Measurements from ENCODE around the gene USP24. TPM values are rescaled to one million over a fixed set of nuclear protein-coding genes. Genes with fewer than 3 reads are reported as not detected.

The USP24 gene
- total and polyA plus RNA-seq, 2 donors (not counting 3 experiments of a cell fraction or from before 2014, with no cell fraction given) = 8.2 to 30.0 TPM

GRCh38 chr1:55213885-55214211, 1.3 kb downstream of the USP24 start:
- BruUV-seq (replicated peaks) = no TSS peak
- Histone ChIP-seq H3K4me2 (ENCODE audit: insufficient read depth, low read length) (peak overlapping the region; percentile 44), H3K4me1 (ENCODE audit: control insufficient read depth, extremely low read depth, insufficient read depth, low read length) (peaks cover 17% of the 10 kb centered on the region), H4K20me1 (replicated peaks; ENCODE audit: control insufficient read depth, extremely low read depth, insufficient read depth, low read length) (peaks cover 5% of the 10 kb centered on the region), H3K27ac (ENCODE audit: insufficient read depth, low read depth, low read length) (no peak overlapping the region), H3K79me2 (ENCODE audit: control insufficient read depth, insufficient read depth, low read length) (peaks cover 27% of the 10 kb centered on the region), H2AFZ (ENCODE audit: low read depth, low read length) (no peak overlapping the region), H3K9ac (replicated peaks; ENCODE audit: extremely low read depth, insufficient read depth, low read length) (no peak overlapping the region), H3K9me1 (replicated peaks; ENCODE audit: control insufficient read depth, extremely low read depth, insufficient read depth, low read length) (no peaks in the 10 kb centered on the region), H3K4me3 (replicated peaks in 1 of 3; ENCODE audit: insufficient read depth in 1 of 3, low read depth in 1 of 3, low read length in 3 of 3) (peak overlapping the region; percentile 24 to 79 (median 46)), H3K9me3 (replicated peaks; ENCODE audit: control insufficient read depth, insufficient read depth, low read length) (no peaks in the 10 kb centered on the region), H3K36me3 (ENCODE audit: control insufficient read depth in 2 of 2, extremely low read depth in 1 of 2, insufficient read depth in 2 of 2, low read length in 2 of 2) (no peaks in the 10 kb centered on the region), H3K27me3 (ENCODE audit: control insufficient read depth in 2 of 2, insufficient read depth in 2 of 2, low read length in 2 of 2) (no peaks in the 10 kb centered on the region)
- no peak for DNase-seq (ENCODE audit: low read depth, low spot score)
- dilution Hi-C loops (cut with MboI; ENCODE audit: extremely low pct_ligation_motif_present, low sequenced_read_pairs) (no loop called here), intact Hi-C loops (cut with micrococcal nuclease) (loop anchor here (2.0 kb wide), 4 partner anchors 63 to 1365 kb away; partner anchors contain the start of gene PLPP3)
- no peak for FAIRE-seq
- CTCF ChIA-PET = interaction anchor here (1.4 kb wide), 1 partner anchor 9 kb away, joined by 5 read pairs; no protein-coding TSS in a partner anchor
- POLR2A ChIA-PET = no interaction called here
- no peak for TF ChIP-seq POLR2AphosphoS5 (IDR thresholded peaks at IDR 0.05; ENCODE audit: insufficient read depth, low read depth, low read length)
- no peak for TF ChIP-seq MAX (IDR thresholded peaks at IDR 0.05; ENCODE audit: insufficient read depth, insufficient read length)
- no peak for TF ChIP-seq POLR2A (IDR thresholded peaks at IDR 0.05; ENCODE audit: low read depth, low read length)
- TF ChIP-seq MYC (IDR thresholded peaks at IDR 0.05; ENCODE audit: low read depth, low read length) = no peak
- TF ChIP-seq EZH2 (IDR thresholded peaks at IDR 0.05; ENCODE audit: borderline replicate concordance, low read depth, low read length, severe bottlenecking) = no peak

- TF ChIP-seq MYC (IDR thresholded peaks at IDR 0.05; ENCODE audit: low read depth, low read length) (no peak), EZH2 (IDR thresholded peaks at IDR 0.05; ENCODE audit: borderline replicate concordance, low read depth, low read length, severe bottlenecking) (no peak), JUN (IDR thresholded peaks at IDR 0.05; ENCODE audit: borderline replicate concordance, insufficient read depth, insufficient read length, low read depth) (no peak), POLR2AphosphoS5 (IDR thresholded peaks at IDR 0.05; ENCODE audit: insufficient read depth, low read depth, low read length) (no peak), GATA2 (IDR thresholded peaks at IDR 0.05; ENCODE audit: insufficient read depth, insufficient read length, low read depth, low read length) (no peak), CTCF (IDR thresholded peaks at IDR 0.05; ENCODE audit: extremely low read depth in 1 of 2, insufficient read depth in 1 of 2, low read depth in 1 of 2, low read length in 2 of 2) (no peak), MAX (IDR thresholded peaks at IDR 0.05; ENCODE audit: insufficient read depth, insufficient read length) (no peak), POLR2A (IDR thresholded peaks at IDR 0.05; ENCODE audit: low read depth, low read length) (no peak), FOS (IDR thresholded peaks at IDR 0.05; ENCODE audit: borderline replicate concordance, insufficient read depth, low read length) (no peak)
- no peaks in the 10 kb centered on the region for H3K9me3 ChIP-seq (replicated peaks; ENCODE audit: control insufficient read depth, insufficient read depth, low read length)
- no peak overlapping the region for H2AFZ ChIP-seq (ENCODE audit: low read depth, low read length)
- H3K79me2 ChIP-seq (ENCODE audit: control insufficient read depth, insufficient read depth, low read length) = peaks cover 29% of the 10 kb centered on the region
- H3K36me3 ChIP-seq (ENCODE audit: control insufficient read depth in 2 of 2, extremely low read depth in 1 of 2, insufficient read depth in 2 of 2, low read length in 2 of 2) = no peaks in the 10 kb centered on the region
- FAIRE-seq = no peak
- H3K9ac ChIP-seq (replicated peaks; ENCODE audit: extremely low read depth, insufficient read depth, low read length) = no peak overlapping the region
- peaks cover 17% of the 10 kb centered on the region for H3K4me1 ChIP-seq (ENCODE audit: control insufficient read depth, extremely low read depth, insufficient read depth, low read length)
- intact Hi-C loops (cut with micrococcal nuclease) = no loop called here
- H3K9me1 ChIP-seq (replicated peaks; ENCODE audit: control insufficient read depth, extremely low read depth, insufficient read depth, low read length) = no peaks in the 10 kb centered on the region
- dilution Hi-C loops (cut with MboI; ENCODE audit: extremely low pct_ligation_motif_present, low sequenced_read_pairs) = no loop called here
- POLR2A ChIA-PET = interaction anchor here (0.5 kb wide), 1 partner anchor 9 kb away, joined by 6 read pairs; no protein-coding TSS in a partner anchor
- H4K20me1 ChIP-seq (replicated peaks; ENCODE audit: control insufficient read depth, extremely low read depth, insufficient read depth, low read length) = peaks cover 5% of the 10 kb centered on the region
- DNase-seq (ENCODE audit: low read depth, low spot score) = no peak
- H3K4me2 ChIP-seq (ENCODE audit: insufficient read depth, low read length) = peak overlapping the region; percentile 44
- H3K27ac ChIP-seq (ENCODE audit: insufficient read depth, low read depth, low read length) = no peak overlapping the region
- no peaks in the 10 kb centered on the region for H3K27me3 ChIP-seq (ENCODE audit: control insufficient read depth in 2 of 2, insufficient read depth in 2 of 2, low read length in 2 of 2)
- CTCF ChIA-PET = interaction anchor here (1.4 kb wide), 1 partner anchor 10 kb away, joined by 5 read pairs; no protein-coding TSS in a partner anchor
- H3K4me3 ChIP-seq (replicated peaks in 1 of 3; ENCODE audit: insufficient read depth in 1 of 3, low read depth in 1 of 3, low read length in 3 of 3) = no peak overlapping the region
- BruUV-seq (replicated peaks) = TSS peak; percentile 13
These were observed 1.8 kb downstream of the USP24 start for GRCh38 chr1:55213151-55213884.

All from endothelial cell of umbilical vein (primary cell).